Right cardiac atrium (tissue), 5 donors: ENCODE measurements around the gene GLRX. TPM values are rescaled to one million over a fixed set of nuclear protein-coding genes. Genes with fewer than 3 reads are reported as not detected.

ENCODE experiments used
- ATAC-seq, 2 donors: fragments of 200-7000 bp; cut with Tn5 transposase; one replicate each; pipeline versions ENCODE4 v1.8.0 to v1.9.1; 2020; ENCODE audit warnings: moderate library complexity in 2 of 2, mild to moderate bottlenecking in 1 of 2
- DNase-seq, 3 donors: peaks; one replicate each; pipeline ENCODE4 v3.0.0-alpha.2; 2020
- H3K27ac ChIP-seq: one replicate; pipeline ENCODE4 v1.5.1; 2013; ENCODE audit warnings: mild to moderate bottlenecking, low read length, control low read depth, moderate library complexity
- H3K27me3 ChIP-seq: one replicate; pipeline ENCODE4 v1.6.1; 2013; ENCODE audit not compliant: control insufficient read depth, insufficient read depth
- H3K4me1 ChIP-seq: one replicate; pipeline ENCODE4 v1.6.1; 2013; ENCODE audit warnings: low read length; ENCODE audit not compliant: control insufficient read depth, insufficient read depth
- H3K4me3 ChIP-seq: one replicate; pipeline ENCODE4 v1.5.1; 2013; ENCODE audit warnings: low read length, control low read depth
- H3K9me3 ChIP-seq: one replicate; pipeline ENCODE4 v1.6.1; 2013; ENCODE audit warnings: low read length; ENCODE audit not compliant: control insufficient read depth
- WGBS: extraction: QIAGEN DNeasy Blood & Tissue Kit; methylation state at CpG from one replicate; pipeline ENCODE4 v1.1.7; 2013; 5-methylcytosine and 5-hydroxymethylcytosine counted together
- intact Hi-C, 4 donors: fragments of 100-400 bp; cut with DNase I; formaldehyde crosslinking; loops; one replicate each; pipeline versions ENCODE4 v1.11.0 to v1.14.0; 2022 to 2023
- polyA plus RNA-seq: library from polyadenylated mRNA; stranded (reverse); fragments of 200-250 nt; gene quantifications from one replicate; pipeline ENCODE4 v1.2.3, GENCODE V29; 2013
- total RNA-seq, 4 donors: library from RNA; stranded (reverse); fragmentation: NEBNext Ultra II Directional; extraction: Animal tissue kit (Norgen Biotek cat#: 25700); gene quantifications; one replicate each; pipeline ENCODE4 v1.2.1, GENCODE V29; 2021
- donor health status: healthy with polysubstance abuse.
- donor health status: DM: no; HTN: yes; CAD: no.
- donor health status: DM: no; HTN: no; CAD: no.
- donor health status: DM: no; HTN: yes; CAD: no; lungs with severe emphysema.
- donor health status: DM: yes; HTN: yes; CAD: no.

Gene GLRX
- total and polyA plus RNA-seq, 5 donors, result 70.2 to 192 (median 83.0) TPM

GRCh38 chr5:95862671-95863382 lies 40.3 kb upstream of the GLRX start:
- Histone ChIP-seq H3K4me3 (no peak overlapping the region), H3K27ac (peak overlapping the region; percentile 69), H3K9me3 (no peaks in the 10 kb centered on the region), H3K27me3 (no peaks in the 10 kb centered on the region), H3K4me1 (peaks cover 7% of the 10 kb centered on the region)
- DNase-seq, result no peak
- WGBS, result 61% methylated on average over 8 of the region's 8 CpGs
- intact Hi-C loops, result no loop called here
- no peak for ATAC-seq

DNA sequence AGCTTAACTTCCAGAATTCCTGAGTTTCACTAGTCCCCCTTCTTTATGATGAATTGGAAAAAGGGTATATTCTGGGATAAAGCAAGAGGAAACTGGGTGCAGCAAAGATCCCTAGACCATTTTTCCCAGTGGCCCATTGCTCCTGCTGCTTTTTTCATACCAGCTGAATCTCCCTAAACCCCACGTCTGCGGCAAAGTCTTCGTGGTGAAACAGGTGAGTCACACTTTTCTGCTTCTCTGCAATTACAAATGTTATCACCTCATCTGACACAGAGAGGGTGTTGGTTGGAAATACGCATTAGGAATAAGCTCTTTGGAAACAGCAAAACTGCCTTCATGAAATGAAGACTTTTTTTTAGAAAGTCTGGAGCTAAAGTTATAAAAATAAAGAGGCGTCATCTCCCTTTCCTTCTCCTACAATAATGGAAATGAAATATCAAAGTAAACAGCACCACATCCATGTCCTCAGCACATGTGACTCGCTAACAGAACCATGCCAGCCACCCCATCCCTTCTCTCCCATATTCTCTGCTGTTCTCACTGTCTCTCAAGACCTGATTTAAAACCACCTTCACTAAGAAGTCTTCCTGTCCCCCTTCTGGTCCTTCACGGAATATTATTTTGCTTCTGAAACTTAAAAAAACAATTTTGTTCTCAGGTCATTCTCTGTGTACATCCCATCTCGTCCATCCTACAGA lies 39.5 kb upstream of the GLRX start:
- no peak overlapping the region for H3K4me3 ChIP-seq
- ATAC-seq, result no peak
- DNase-seq, result no peak
- 74% methylated on average over 8 of the region's 8 CpGs for WGBS
- no peaks in the 10 kb centered on the region for H3K9me3 ChIP-seq
- H3K27me3 ChIP-seq, result no peaks in the 10 kb centered on the region
- peak overlapping the region; percentile 91 for H3K27ac ChIP-seq
- intact Hi-C loops, result no loop called here
- peaks cover 10% of the 10 kb centered on the region for H3K4me1 ChIP-seq

GRCh38 chr5:95861221-95861863 lies 38.8 kb upstream of the GLRX start:
- 11% methylated on average over 14 of the region's 14 CpGs for WGBS
- Histone ChIP-seq H3K9me3 (no peaks in the 10 kb centered on the region), H3K4me1 (peaks cover 12% of the 10 kb centered on the region), H3K27ac (peak overlapping the region; percentile 91), H3K27me3 (no peaks in the 10 kb centered on the region), H3K4me3 (no peak overlapping the region)
- intact Hi-C loops, result no loop called here
- ATAC-seq, result peak; percentile 12 to 30
- peak; percentile 74 to 78 (median 76) for DNase-seq

GRCh38 chr5:95859661-95860060 lies 37.1 kb upstream of the GLRX start:
- H3K4me3 ChIP-seq, result no peak overlapping the region
- no peak for ATAC-seq
- no peaks in the 10 kb centered on the region for H3K9me3 ChIP-seq
- no peaks in the 10 kb centered on the region for H3K27me3 ChIP-seq
- intact Hi-C loops, result loop anchor here (5.0 to 10.0 kb wide), 3 partner anchors 103 to 735 kb away; partner anchors contain the start of gene ELL2 (in 3 of the 4)
- H3K27ac ChIP-seq, result peak overlapping the region; percentile 69
- DNase-seq, result no peak
- whole genome bisulfite sequencing, result over 99% methylated on average over 4 of the region's 4 CpGs
- peaks cover 9% of the 10 kb centered on the region for H3K4me1 ChIP-seq

DNA sequence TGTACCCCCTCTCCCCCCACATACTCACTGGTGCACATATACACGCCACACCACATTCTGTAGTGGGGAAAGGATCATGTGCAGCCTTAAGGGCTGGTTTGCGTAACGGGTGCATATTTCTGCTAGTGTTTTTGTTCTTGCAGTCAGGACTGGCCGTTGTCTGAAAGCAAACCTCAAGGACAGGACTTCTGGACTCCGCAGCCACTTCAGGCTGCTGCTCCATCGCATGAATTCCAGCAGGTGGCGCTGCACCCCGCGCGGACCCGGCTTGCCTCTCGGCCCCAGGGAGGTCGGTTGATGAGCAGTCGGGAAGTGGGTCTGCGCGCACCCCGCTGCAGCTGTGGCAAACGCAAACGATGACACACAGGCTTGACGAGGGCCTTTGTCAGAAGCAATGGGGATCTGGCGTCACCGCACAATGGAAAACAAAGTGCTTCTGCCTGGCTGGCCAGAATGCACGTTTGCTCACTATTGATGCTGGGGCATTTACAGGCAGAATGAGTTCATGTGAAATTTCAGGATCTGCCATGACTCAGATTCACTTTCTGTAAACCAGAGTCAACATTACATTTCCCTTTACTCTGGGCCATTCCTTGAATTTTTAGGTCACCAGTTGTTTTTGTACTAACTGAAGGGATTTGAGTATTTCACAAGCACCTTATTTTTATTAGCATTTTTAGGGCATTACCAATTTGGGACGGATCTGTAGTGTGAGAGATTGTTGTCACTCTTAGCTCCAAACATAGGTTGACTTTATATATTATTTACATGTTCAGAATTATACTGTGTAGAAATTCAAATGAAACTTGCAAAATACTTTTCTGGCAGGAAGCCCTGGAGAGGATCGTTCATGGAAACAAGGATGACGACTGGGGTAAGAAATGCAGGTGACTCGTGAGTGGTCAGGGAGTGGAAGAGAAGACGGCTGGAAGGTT lies 36.4 kb upstream of the GLRX start:
- Histone ChIP-seq H3K27ac (peak overlapping the region; percentile 90), H3K9me3 (no peaks in the 10 kb centered on the region), H3K27me3 (no peaks in the 10 kb centered on the region), H3K4me1 (peaks cover 9% of the 10 kb centered on the region), H3K4me3 (no peak overlapping the region)
- DNase-seq (peak; percentile 93 to 96 (median 93)), ATAC-seq (peak; percentile 77 to 78)
- WGBS, result 14% methylated on average over 28 of the region's 28 CpGs
- intact Hi-C loops, result loop anchor here (5.0 to 10.0 kb wide), 3 partner anchors 103 to 736 kb away; partner anchors contain the start of gene ELL2 (in 3 of the 4)

DNA sequence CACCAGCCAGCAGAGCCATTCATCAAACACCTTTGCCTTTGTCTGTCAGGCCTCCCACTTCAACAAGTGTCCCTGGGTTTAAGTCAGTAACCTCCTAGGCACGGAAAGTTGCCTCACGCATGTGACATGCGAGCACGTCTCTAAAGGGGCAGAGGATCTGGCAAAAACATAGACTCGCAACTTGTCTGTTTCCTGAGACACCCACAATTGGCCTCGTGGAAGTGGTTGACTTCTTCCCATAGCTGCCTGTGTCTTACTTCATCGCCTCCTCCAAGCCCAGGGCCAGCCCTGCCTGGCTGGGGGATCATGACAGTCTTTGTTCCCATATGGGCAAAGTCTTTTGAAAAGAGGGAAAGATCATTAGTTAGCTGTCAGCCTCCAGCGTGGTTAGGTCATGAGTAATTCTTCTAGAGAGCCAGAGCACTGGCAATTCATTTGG lies 35.5 kb upstream of the GLRX start:
- Histone ChIP-seq H3K4me1 (peaks cover 12% of the 10 kb centered on the region), H3K9me3 (no peaks in the 10 kb centered on the region), H3K27ac (peak overlapping the region; percentile 90), H3K4me3 (no peak overlapping the region), H3K27me3 (no peaks in the 10 kb centered on the region)
- WGBS, result 37% methylated on average over 8 of the region's 8 CpGs
- ATAC-seq (peak; percentile 40 to 47), DNase-seq (peak; percentile 74 to 80 (median 79))
- intact Hi-C loops, result loop anchor here (5.0 to 10.0 kb wide), 3 partner anchors 104 to 737 kb away; partner anchors contain the start of gene ELL2 (in 3 of the 4)

- DNase-seq (peak; percentile 87 to 96 (median 91)), ATAC-seq (peak; percentile 78 to 88)
- no peaks in the 10 kb centered on the region for H3K9me3 ChIP-seq
- peak overlapping the region; percentile 90 for H3K27ac ChIP-seq
- H3K27me3 ChIP-seq, result no peaks in the 10 kb centered on the region
- H3K4me1 ChIP-seq, result peaks cover 12% of the 10 kb centered on the region
- no peak overlapping the region for H3K4me3 ChIP-seq
- intact Hi-C loops, result loop anchor here (5.0 to 10.0 kb wide), 3 partner anchors 105 to 737 kb away; partner anchors contain the start of gene ELL2 (in 3 of the 4)
- WGBS, result 38% methylated on average over 12 of the region's 12 CpGs
These were observed 34.8 kb upstream of the GLRX start for GRCh38 chr5:95857185-95857945.

- Histone ChIP-seq H3K9me3 (no peaks in the 10 kb centered on the region), H3K27me3 (no peaks in the 10 kb centered on the region), H3K4me1 (peaks cover 12% of the 10 kb centered on the region), H3K27ac (peak overlapping the region; percentile 98), H3K4me3 (no peak overlapping the region)
- WGBS, result 55% methylated on average over 7 of the region's 7 CpGs
- ATAC-seq, result peak; percentile 26 to 33
- peak in 1 of 3 donors; percentile 65 for DNase-seq
- intact Hi-C loops, result loop anchor here (5.0 to 10.0 kb wide), 3 partner anchors 106 to 738 kb away; partner anchors contain the start of gene ELL2 (in 3 of the 4)
These were observed 34.0 kb upstream of the GLRX start for GRCh38 chr5:95856501-95856981.

- intact Hi-C loops, result loop anchor here in 1 of 4 donors (10.0 kb wide), 1 partner anchor 741 kb away; no protein-coding TSS in a partner anchor
- Histone ChIP-seq H3K27ac (peak overlapping the region; percentile 84), H3K27me3 (no peaks in the 10 kb centered on the region), H3K4me1 (peaks cover 12% of the 10 kb centered on the region), H3K9me3 (no peaks in the 10 kb centered on the region), H3K4me3 (no peak overlapping the region)
- DNase-seq, result no peak
- ATAC-seq, result no peak
- 56% methylated on average over 3 of the region's 3 CpGs for WGBS
These were observed 31.0 kb upstream of the GLRX start for GRCh38 chr5:95853490-95853889.
